ENCODE results near the gene LTBP3. TPM values are rescaled to one million over a fixed set of nuclear protein-coding genes. Genes with fewer than 3 reads are reported as not detected.
A peak's percentile ranks its signal among the peaks of the same experiment; 100 is the strongest.

Gene LTBP3
- total RNA-seq, 2 experiments from 2014 or later: 39.7 to 45.7 TPM

GRCh38 chr11:65537296-65537597 is 20.9 kb downstream of the LTBP3 start:
- Mint-ChIP-seq H3K9me3 (no peaks in the 10 kb centered on the region), H3K27me3 (ENCODE audit: low read depth) (no peaks in the 10 kb centered on the region), H3K4me3 (no peak overlapping the region), H3K27ac (no peak overlapping the region), H3K36me3 (ENCODE audit: low read depth) (peaks cover 3% of the 10 kb centered on the region), H3K4me1 (ENCODE audit: low read depth) (peaks cover 14% of the 10 kb centered on the region)
- CTCF ChIA-PET: interaction anchor here (1.2 kb wide), 1 partner anchor 51 kb away, joined by 3 read pairs; no protein-coding TSS in a partner anchor
- no peak for DNase-seq
- intact Hi-C loops (cut with micrococcal nuclease): no loop called here

GRCh38 chr11:65536412-65537295 is 21.5 kb downstream of the LTBP3 start:
- H3K4me3 Mint-ChIP-seq: no peak overlapping the region
- peaks cover 5% of the 10 kb centered on the region for H3K36me3 Mint-ChIP-seq (ENCODE audit: low read depth)
- intact Hi-C loops (cut with micrococcal nuclease): no loop called here
- peaks cover 9% of the 10 kb centered on the region for H3K4me1 Mint-ChIP-seq (ENCODE audit: low read depth)
- no peak for DNase-seq
- no peak overlapping the region for H3K27ac Mint-ChIP-seq
- H3K27me3 Mint-ChIP-seq (ENCODE audit: low read depth): no peaks in the 10 kb centered on the region
- CTCF ChIA-PET: interaction anchor here (1.2 kb wide), 1 partner anchor 51 kb away, joined by 3 read pairs; no protein-coding TSS in a partner anchor
- no peaks in the 10 kb centered on the region for H3K9me3 Mint-ChIP-seq

GRCh38 chr11:65535102-65535501 is 23.1 kb downstream of the LTBP3 start:
- no peak overlapping the region for H3K4me3 Mint-ChIP-seq
- DNase-seq: no peak
- no peaks in the 10 kb centered on the region for H3K9me3 Mint-ChIP-seq
- H3K4me1 Mint-ChIP-seq (ENCODE audit: low read depth): peaks cover 3% of the 10 kb centered on the region
- H3K27ac Mint-ChIP-seq: no peak overlapping the region
- intact Hi-C loops (cut with micrococcal nuclease): no loop called here
- H3K36me3 Mint-ChIP-seq (ENCODE audit: low read depth): peaks cover 13% of the 10 kb centered on the region
- CTCF ChIA-PET: no interaction called here
- no peaks in the 10 kb centered on the region for H3K27me3 Mint-ChIP-seq (ENCODE audit: low read depth)

- Mint-ChIP-seq H3K4me3 (no peak overlapping the region), H3K27ac (no peak overlapping the region), H3K36me3 (ENCODE audit: low read depth) (peaks cover 17% of the 10 kb centered on the region), H3K9me3 (no peaks in the 10 kb centered on the region), H3K4me1 (ENCODE audit: low read depth) (peaks cover 17% of the 10 kb centered on the region), H3K27me3 (ENCODE audit: low read depth) (no peaks in the 10 kb centered on the region)
- no peak for DNase-seq
- intact Hi-C loops (cut with micrococcal nuclease): no loop called here
- CTCF ChIA-PET: no interaction called here
These were observed 25.6 kb downstream of the LTBP3 start for GRCh38 chr11:65532388-65533064.

GRCh38 chr11:65530157-65530496 is 28.0 kb downstream of the LTBP3 start:
- Mint-ChIP-seq H3K36me3 (ENCODE audit: low read depth) (peaks cover 22% of the 10 kb centered on the region), H3K9me3 (no peaks in the 10 kb centered on the region), H3K4me3 (no peak overlapping the region), H3K27ac (no peak overlapping the region), H3K27me3 (ENCODE audit: low read depth) (no peaks in the 10 kb centered on the region), H3K4me1 (ENCODE audit: low read depth) (peaks cover 35% of the 10 kb centered on the region)
- DNase-seq: no peak
- CTCF ChIA-PET: interaction anchor here (0.7 to 3.5 kb wide), 4 partner anchors 10 to 64 kb away, joined by 3 to 29 read pairs (median 8); partner anchors contain the start of gene FAM89B
- intact Hi-C loops (cut with micrococcal nuclease): no loop called here

GRCh38 chr11:65529475-65530156 is 28.5 kb downstream of the LTBP3 start:
- CTCF ChIA-PET: interaction anchor here (2.2 to 3.5 kb wide), 3 partner anchors 11 to 58 kb away, joined by 5 to 29 read pairs (median 12); partner anchors contain the start of gene FAM89B
- Mint-ChIP-seq H3K36me3 (ENCODE audit: low read depth) (peaks cover 22% of the 10 kb centered on the region), H3K4me3 (no peak overlapping the region), H3K4me1 (ENCODE audit: low read depth) (peaks cover 35% of the 10 kb centered on the region), H3K9me3 (no peaks in the 10 kb centered on the region), H3K27ac (no peak overlapping the region), H3K27me3 (ENCODE audit: low read depth) (no peaks in the 10 kb centered on the region)
- DNase-seq: no peak
- intact Hi-C loops (cut with micrococcal nuclease): no loop called here

- no peak for DNase-seq
- CTCF ChIA-PET: interaction anchor here (2.6 to 3.5 kb wide), 2 partner anchors 12 to 59 kb away, joined by 12 to 29 read pairs; no protein-coding TSS in a partner anchor
- intact Hi-C loops (cut with micrococcal nuclease): no loop called here
- Mint-ChIP-seq H3K4me1 (ENCODE audit: low read depth) (peaks cover 42% of the 10 kb centered on the region), H3K36me3 (ENCODE audit: low read depth) (peaks cover 22% of the 10 kb centered on the region), H3K4me3 (no peak overlapping the region), H3K27me3 (ENCODE audit: low read depth) (no peaks in the 10 kb centered on the region), H3K27ac (no peak overlapping the region), H3K9me3 (no peaks in the 10 kb centered on the region)
These were observed 29.3 kb downstream of the LTBP3 start for GRCh38 chr11:65528819-65529350.

- Mint-ChIP-seq H3K27me3 (ENCODE audit: low read depth) (no peaks in the 10 kb centered on the region), H3K27ac (peak overlapping the region; percentile 24), H3K36me3 (ENCODE audit: low read depth) (peaks cover 20% of the 10 kb centered on the region), H3K9me3 (no peaks in the 10 kb centered on the region), H3K4me3 (peak overlapping the region; percentile 82), H3K4me1 (ENCODE audit: low read depth) (peaks cover 62% of the 10 kb centered on the region)
- no peak for DNase-seq
- CTCF ChIA-PET: interaction anchor here (4.4 kb wide), 1 partner anchor 14 kb away, joined by 23 read pairs; no protein-coding TSS in a partner anchor
- intact Hi-C loops (cut with micrococcal nuclease): no loop called here
These were observed 31.4 kb downstream of the LTBP3 start for GRCh38 chr11:65526744-65527143.

GRCh38 chr11:65525546-65526480 is 32.3 kb downstream of the LTBP3 start:
- Mint-ChIP-seq H3K9me3 (no peaks in the 10 kb centered on the region), H3K36me3 (ENCODE audit: low read depth) (peaks cover 12% of the 10 kb centered on the region), H3K27ac (peak overlapping the region; percentile 16), H3K4me3 (peak overlapping the region; percentile 82), H3K27me3 (ENCODE audit: low read depth) (no peaks in the 10 kb centered on the region), H3K4me1 (ENCODE audit: low read depth) (peaks cover 64% of the 10 kb centered on the region)
- DNase-seq: no peak
- intact Hi-C loops (cut with micrococcal nuclease): loop anchor here (1.0 kb wide), 1 partner anchor 44 kb away; the partner anchor contains the start of gene ZNRD2
- CTCF ChIA-PET: interaction anchor here (0.9 to 4.4 kb wide), 3 partner anchors 15 to 46 kb away, joined by 4 to 23 read pairs (median 5); no protein-coding TSS in a partner anchor

GRCh38 chr11:65524741-65525545 is 33.2 kb downstream of the LTBP3 start, which contains the start of gene SCYL1:
TSS of gene SCYL1 (plus strand) at chr11:65525083. CDS start at chr11:65525154, 71 bp downstream.
- intact Hi-C loops (cut with micrococcal nuclease): loop anchor here (1.0 kb wide), 1 partner anchor 45 kb away; the partner anchor contains the start of gene ZNRD2
- H3K4me1 Mint-ChIP-seq (ENCODE audit: low read depth): peaks cover 61% of the 10 kb centered on the region
- H3K27ac Mint-ChIP-seq: peak within 1 kb of the TSS; percentile 77
- CTCF ChIA-PET: interaction anchor here (0.9 to 4.4 kb wide), 4 partner anchors 16 to 109 kb away, joined by 4 to 23 read pairs (median 4); no protein-coding TSS in a partner anchor
- no peaks in the 10 kb centered on the region for H3K9me3 Mint-ChIP-seq
- peaks cover 10% of the 10 kb centered on the region for H3K36me3 Mint-ChIP-seq (ENCODE audit: low read depth)
- H3K27me3 Mint-ChIP-seq (ENCODE audit: low read depth): no peaks in the 10 kb centered on the region
- peak; percentile 79 for DNase-seq
- peak within 1 kb of the TSS; percentile 82 for H3K4me3 Mint-ChIP-seq
